COLO668 (cell line): ENCODE results near the gene ZDHHC8.

ENCODE experiments used
- DNase-seq: peaks from one replicate; lab custom pipeline; 2025; ENCODE audit not compliant: unreplicated experiment; lab: John Stamatoyannopoulos, UW

Gene ZDHHC8

DNA sequence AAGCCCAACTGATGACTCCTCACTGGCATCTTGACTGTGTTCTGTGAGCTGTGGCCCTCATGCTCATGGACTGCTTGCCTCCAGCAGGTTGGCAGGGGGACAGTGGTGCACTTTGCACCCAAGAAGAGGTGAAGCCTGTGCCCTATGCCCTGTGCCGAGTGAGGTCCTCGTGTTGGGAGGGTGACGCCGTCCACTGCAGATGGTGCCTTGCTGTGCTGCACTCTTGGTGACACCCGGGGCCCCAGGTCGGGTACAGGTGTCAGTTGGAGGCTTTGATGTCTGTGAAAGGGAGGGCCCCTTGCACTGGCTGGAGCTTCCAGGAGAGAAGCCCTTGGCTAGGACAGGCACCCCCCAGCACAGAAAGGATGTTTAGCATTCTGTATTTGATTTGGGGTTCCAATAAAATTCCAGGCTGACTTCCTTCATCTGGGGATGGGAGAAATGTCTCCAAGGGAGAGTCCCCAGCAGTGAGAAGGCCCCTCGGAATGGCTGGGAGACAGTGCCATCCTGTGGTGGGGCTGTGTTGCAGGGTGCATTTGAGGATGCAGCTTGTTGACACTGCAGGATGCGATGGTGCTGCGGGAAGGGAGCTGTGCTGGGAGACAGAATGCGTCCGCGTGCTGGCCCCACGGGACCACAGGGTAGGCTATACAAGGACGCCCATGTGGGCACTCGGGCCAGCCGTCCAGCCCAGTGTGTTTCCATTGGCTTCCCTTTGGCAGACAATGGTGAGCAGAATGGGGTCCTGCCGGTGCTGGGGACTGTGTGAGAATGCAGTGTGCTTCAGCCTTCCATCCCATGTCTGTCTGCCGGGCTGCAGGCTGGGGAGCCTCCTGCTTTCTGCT is 2.5 kb upstream of the ZDHHC8 start:
- peak; percentile 52 for DNase-seq

DNA sequence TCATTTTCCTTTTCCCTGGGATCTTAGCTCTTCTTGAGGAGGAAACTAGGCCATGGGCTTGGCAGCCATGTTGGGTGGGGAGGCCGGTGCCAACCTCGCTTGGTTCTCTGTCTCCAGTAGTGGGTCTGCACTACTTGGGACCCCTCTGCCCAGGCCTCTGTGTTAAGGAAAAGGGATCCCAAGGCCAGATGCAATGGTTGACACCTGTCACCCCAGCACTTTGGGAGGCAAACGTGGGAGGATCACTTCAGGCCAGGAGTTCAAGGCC is 1.9 kb upstream of the ZDHHC8 start:
- no peak for DNase-seq

DNA sequence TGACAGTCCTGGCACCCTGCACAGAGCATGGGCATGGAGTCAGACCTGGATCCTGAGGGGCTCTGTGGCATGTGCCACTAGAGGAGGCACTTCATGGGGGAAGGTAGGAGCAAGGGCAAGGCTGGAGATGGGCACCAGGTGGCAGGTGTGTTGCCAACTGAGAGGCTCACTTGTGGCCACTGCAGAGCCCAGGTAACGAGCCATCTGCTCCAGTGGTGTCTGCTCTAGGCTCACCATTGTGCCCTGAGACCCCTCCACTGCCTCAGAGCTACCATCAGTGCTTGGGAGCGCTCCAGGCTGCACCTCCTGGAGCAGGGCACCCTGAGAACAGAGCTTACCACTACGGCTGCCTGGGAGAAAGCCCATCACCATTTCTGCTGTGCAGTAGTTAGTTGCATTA is 1.3 kb upstream of the ZDHHC8 start:
- DNase-seq = peak; percentile 55

DNA sequence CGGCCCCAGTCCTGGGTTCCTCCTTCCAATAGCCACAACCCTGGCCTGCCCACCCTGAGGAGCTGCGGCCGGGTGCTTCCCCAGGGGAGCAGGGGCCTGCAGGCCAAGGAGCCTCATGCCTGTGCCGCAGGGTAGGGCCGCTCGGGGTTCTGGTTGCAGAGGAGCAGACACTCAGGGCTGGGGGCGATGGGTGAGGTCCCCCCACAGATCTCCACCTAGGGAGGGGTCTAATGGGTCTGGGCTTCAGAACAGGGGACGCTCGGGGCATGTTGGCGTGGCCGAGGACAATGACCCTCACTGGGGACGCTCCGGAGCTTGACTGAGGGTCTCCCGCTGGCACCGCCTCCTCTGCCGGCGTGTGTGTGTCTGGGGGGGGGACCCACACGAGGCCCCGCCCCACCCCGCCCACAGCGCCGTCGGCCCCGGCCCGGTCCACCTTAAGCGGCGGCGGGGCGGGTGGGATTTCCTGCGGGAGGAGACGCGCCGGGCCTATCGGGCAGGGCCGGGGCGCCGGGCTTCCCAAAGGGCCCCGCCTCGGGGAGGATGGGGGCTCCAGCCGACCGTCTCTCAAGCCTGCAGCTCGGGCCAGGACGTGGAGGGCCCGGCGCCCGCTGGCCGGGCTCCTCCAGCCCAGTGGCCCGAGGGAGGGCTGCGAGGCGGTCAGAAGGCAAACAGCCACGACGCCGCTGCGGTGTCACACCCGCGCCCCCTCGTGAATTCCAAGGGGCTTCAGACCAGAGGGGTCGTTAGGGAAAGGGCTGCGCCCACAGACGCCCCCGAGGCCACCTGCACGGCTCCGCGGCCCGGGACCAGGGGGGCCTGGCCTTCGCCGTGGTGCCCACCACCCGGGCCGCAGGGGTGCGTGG is 640 bp upstream of the ZDHHC8 start:
- DNase-seq = peak; percentile 50

DNA sequence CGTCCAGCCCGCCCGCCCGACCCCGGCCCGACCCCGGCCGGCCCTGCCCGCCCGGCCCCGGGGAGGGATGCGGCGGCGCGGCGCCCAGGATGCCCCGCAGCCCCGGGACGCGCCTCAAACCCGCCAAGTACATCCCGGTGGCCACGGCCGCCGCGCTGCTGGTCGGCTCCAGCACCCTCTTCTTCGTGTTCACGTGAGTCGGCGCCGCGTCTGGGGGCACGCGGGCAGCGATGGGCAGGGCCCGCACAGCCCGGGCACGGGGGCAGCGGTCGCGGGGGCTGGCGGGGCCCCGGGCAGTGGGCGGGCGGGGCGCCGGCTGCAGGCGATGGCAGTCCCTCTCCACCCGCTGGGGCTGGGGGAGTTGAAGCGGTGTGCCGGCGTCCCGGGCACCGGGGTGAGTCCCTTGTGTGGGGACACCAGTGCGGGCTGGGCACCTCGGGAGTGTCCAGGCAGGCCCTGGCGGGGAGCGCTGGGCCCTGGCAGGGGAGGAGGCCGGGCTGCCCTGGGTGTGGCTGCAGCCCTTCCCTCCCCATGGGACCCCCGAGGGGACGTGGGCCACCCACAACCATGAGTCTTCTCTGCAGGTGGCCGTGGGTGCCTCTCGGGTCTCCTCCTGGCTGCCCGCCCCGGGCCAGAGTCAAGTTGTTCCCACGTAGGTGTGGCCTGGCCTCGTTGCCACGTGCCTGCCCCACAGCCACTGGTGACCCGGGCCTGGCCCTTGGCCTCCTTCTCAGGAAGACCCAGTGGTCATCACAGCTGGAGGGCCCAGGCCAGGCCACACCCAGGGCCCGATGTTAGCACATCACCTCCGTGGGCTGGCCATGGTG is 468 bp downstream of the ZDHHC8 start:
- DNase-seq = peak; percentile 22

DNA sequence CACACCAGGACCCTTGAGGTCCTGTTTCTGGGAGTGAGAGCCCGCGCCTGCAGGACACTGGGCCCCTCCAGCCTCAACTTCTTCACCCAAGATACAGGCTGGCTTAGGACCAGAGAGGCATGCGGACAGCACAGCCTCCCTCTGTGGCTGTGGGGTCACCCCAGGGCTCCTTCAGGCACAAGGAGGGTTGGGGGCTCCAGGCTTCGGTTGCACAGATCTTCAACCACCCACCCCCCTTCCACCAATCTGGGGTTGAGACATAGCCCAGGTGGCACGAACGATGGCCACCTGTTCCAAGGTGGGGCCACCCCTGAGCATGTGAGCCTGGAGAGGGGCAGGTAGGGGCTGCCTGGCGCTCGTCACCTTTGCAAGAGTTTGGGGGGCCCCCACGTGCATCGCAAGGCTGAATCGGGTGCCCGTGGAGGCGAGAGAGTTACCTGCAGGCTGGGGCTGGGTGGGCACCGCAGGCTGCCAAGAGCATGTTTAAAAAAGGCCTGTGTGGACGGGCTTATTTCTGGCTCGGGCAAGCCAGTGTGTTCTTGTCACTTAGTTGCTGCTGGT is 1.2 kb downstream of the ZDHHC8 start:
- no peak for DNase-seq

DNA sequence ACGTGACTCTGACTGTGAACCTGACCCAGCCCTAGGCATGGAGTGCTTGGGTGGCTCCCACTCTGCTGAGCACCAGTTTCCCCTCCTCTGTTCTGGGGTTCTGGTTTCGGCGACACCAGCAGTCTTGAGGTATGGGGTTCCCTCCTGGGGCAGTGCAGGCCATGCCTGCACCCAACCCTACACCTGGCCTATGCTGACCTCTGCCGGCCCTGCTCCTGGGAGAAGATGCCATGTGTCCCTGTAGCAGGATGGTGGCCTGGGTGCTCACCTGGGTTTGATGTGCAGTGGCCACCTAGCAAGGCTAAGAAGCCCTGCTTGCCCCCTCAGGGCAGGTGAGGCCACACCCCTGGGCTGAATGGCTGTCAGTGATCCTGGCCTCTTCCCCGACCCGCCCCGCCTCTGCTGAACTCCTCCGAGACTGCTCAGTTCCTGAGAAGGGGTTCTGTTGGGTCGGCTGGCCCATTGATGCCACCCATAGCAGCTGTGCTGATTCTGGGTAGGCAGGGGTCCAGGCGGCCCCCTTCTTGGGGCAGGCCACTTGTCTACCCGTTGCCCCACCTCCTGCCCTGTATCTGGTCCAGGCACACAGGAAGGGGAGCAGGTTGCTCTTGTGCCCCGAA is 2.4 kb downstream of the ZDHHC8 start:
- DNase-seq = no peak

DNA sequence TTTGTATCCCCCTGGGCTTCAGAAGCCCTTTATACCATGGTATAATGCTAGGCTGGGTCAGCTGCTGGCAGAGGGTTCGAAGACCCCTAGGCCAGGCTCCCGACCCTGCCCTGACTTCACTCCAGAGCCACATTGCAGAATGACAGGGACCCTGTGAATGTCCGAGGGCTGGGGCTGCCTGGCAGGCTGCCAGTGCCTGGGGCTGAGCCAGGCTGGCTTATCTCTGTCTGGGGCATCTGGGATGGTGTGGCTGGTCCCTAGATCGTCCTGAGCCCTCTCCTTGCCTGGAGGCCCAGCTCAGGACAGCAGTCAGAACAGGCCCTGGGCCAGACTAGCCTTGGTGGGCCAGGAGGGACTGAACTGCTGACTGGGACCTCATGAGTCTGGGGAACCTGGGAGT is 3.7 kb downstream of the ZDHHC8 start:
- no peak for DNase-seq

DNA sequence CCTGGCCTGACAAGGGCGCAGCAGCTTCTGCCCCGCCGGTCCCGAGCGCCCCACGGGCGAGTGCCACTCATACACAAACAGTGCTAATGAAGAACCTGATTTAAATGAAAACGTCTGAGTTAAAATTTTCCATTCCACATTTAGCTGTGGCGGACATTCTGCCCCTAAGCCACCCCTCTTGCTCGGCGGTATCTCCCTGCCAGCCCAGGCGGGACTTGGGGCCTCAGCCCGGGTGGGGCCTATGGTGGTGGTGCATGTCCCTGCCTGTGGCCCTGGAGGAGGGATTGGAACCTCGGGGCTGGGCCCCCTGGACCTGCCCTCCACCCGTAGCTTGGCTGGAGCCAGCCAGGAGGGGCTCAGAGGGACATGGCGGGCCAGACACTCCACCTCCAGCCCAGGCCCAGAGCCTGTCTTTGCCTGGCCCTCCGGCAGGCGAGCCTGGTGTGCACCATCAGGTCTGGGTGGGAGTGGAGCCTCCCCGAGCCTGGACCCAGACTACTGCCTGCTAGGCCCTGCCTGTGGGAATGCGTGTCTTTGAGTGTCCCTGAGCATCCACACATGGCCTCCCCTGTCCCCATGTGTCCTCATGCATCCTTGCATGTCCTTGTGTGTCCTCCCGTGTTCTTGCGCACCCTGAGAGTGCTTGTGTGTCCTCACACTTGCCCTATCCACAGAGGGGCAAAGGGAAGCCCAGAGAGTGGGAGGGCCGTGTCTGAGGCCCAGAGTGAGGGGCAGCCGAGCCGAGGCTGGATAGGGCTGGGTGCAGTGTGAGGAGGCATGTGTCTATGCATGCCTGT is 4.4 kb downstream of the ZDHHC8 start:
- DNase-seq = no peak

DNA sequence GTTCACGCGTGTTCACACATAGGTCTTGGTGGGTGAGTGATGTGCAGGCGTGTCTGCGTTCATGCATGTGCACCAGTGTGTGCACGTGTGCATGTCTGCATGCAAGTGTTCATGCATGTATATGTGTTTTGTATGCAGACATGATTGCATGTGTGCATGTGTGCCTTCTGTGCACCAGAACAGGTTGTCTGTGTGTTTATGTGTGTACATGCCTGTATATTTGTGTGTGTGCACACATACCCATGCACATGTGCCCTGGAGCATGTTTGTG is 4.9 kb downstream of the ZDHHC8 start:
- DNase-seq = no peak

DNA sequence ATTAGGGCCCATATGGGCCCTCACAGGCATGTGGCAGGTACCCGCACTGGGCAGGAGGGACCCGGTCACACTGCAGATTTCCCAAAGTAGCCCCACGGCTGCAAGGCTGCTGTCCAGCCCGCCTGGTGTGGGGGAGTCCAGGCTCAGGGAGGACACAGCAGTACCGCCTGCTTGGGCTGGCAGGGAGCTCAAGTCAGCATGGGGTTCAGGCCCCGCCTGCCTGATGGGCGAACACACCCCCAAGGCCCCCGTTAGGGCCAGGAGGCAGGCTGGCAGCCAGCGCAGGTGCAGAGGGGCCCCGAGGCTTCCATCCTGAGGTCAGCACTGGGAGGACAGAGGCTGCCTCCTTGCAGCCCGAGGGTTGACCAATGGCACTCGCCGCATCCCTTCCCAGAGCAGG is 5.5 kb downstream of the ZDHHC8 start:
- DNase-seq = no peak

DNA sequence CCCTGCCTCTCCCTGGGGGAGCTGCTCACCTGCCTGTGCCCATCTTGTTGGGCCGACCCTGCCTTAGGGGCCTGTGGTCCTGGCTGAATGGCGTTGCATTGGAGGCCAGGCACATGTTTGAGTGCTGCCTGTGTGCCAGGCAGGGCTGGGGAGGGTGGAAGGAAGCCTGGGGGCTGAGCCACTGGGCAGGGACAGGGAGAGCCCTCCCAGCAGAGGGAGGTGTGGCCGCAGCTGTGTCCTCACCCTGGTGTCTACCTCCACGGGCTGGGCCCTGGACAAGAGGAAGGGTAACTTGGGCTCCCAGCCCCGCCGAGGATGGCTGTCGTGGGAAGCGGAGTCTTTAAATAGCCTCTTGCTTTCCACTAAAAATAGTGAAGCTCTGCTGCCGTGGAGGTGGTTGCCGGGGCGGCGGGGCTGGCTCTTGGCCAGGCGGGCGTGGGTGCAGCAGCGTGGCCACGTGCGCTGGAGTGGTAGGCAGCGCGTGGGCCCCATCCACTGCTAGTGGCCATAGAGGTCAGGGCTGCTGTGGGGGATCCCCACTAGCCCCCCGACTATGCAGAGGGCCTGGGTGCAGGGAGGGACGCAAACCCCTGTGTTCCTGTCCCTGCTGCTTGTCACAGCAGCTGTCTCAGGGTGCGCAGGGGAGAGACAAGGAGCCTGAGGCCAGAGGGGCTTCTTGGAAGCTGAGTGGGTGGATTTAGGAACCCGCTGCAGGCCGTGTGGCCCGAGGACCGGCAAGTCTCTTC is 6.2 kb downstream of the ZDHHC8 start:
- no peak for DNase-seq

DNA sequence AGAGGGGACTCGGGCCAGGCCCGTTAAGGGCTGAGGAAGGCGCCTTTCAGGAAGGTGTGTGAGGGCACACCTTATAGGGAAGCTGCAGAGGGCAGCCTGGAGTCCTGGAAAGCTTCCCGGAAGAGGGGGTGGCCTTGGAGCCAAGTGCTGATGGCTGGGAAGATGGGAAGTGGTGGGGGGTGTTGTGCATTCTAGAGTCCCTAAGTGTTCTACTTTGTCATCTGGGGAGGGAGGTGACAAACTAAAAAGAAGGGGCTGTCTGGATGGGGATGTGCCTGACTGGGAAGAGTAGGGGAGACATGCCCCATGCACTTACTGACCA is 6.8 kb downstream of the ZDHHC8 start:
- DNase-seq = no peak

DNA sequence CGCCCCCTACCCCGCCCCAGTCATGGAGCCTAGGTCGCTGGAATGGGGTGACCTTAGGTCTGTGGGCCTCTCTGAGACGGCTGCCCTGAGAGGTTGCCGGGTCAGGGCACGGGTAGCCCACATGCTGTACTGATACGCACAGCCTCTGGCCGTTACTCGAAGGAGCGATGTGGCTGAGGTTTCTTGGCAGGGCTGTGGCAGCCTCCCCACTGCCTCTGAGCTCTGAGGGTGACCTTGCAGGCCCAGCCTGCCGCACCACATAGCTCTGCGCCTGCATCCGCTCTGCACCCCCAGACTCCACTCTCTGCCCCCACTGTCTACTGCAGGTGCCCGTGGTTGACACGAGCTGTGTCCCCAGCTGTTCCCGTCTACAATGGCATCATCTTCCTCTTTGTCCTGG is 7.3 kb downstream of the ZDHHC8 start:
- DNase-seq = no peak

DNA sequence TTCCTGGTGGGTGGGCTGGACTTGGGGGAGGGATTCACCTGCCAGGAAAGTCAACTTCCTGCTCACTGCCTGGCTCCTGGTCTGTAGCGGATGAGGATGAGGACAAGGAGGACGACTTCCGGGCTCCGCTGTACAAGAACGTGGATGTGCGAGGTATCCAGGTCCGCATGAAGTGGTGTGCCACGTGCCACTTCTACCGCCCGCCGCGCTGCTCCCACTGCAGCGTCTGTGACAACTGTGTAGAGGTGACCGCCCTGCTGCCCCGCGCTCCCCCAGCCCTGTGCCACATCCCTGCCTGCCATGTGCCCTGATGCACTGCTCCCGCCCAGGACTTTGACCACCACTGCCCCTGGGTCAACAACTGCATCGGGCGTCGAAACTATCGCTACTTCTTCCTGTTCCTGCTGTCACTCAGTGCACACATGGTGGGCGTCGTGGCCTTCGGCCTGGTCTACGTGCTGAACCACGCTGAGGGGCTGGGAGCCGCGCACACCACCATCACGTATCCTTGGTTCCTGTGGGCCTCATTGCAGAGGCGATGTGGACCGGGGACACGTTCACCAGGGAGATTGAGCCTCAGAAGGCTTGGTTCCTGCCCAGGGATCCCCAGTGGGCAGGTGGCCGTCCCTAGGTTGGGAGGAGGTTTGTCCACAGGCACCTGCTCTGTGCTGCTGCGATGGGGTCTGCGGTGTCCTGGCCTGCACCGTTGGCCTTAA is 7.9 kb downstream of the ZDHHC8 start:
- no peak for DNase-seq

DNA sequence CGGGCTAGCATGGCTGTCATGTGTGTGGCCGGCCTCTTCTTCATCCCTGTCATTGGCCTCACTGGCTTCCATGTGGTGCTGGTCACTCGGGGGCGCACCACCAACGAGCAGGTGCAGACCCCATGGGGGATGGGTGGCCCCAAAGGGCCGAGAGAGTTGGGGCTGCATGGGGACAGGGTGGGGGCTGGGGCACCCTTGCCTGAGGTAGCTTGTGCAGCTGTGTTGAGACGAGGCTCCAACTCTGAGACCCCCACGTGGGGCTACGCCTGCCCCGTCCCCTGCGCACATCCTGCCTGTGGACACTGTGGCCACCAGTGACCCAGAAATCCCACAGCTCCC is 8.5 kb downstream of the ZDHHC8 start:
- no peak for DNase-seq

DNA sequence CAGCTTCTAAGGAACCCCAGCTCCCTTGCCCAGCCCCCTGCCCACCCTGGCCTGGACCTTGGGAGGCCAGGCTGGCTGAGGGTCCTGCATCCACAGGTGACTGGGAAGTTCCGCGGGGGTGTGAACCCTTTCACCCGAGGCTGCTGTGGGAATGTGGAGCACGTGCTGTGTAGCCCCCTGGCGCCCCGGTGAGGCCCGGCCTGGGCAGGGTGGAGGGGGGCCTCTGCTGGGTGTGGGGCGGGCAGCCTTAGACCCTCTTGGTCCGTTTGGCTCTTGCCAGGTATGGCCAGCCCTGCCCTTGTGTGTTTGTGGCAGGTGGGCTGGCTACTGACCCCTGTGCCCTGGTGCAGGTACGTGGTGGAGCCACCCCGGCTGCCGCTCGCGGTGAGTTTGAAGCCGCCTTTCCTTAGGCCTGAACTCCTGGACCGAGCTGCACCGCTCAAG is 8.9 kb downstream of the ZDHHC8 start:
- DNase-seq = no peak

DNA sequence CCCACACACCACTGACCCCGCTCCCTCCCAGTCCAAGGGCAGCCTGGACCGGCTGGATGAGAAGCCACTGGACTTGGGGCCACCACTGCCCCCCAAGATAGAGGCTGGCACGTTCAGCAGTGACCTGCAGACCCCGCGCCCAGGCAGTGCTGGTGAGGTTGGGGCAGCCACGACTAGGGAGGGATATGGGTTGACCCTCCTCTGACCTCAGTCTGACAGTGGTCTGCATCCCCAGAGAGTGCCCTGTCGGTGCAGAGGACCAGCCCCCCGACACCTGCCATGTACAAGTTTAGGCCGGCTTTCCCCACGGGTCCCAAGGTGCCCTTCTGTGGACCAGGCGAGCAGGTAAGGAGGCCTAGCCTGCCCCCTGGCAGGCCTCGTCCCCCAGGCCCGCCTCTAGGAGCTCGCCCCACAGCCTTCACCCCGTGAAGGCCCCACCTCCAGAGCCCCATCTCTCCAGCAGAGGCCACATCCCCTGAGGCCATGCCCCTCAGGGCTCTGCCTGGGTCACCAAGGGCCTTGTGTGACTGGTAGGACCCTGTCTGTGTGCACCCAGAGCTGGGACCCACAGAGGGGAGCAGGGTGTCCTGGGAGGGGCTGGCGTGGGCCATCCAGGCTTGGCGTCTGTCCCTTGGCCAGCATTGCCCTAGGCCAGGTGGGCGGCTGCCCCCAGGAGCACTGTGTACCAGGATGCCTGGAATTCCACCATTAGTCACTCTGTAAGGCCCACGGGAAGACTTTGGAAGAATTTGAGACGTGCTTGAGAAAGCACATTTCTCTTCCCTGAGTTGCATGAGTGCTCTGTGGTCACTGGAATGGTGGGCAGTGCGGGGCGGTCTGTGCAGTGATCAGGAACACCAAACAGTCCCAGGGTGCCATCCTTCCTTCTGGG is 9.8 kb downstream of the ZDHHC8 start:
- no peak for DNase-seq
